Lower leg skin (tissue), 4 donors: Measurements from ENCODE around the gene TRAPPC14. TPM values are rescaled to one million over a fixed set of nuclear protein-coding genes. Genes with fewer than 3 reads are reported as not detected.
"Not testable (repeated sequence)": the region's sequence is repeated elsewhere in the genome, so short reads cannot be mapped to it uniquely, and the experiment has no call there.

Experiments
- DNase-seq, 2 donors: peaks; one replicate each; pipeline ENCODE4 v3.0.0-alpha.2; 2019; ENCODE audit warnings: low spot score in 2 of 2
- H3K4me3 ChIP-seq: fragments of 200-600 bp; sonication (generic); 2 replicates; pipeline ENCODE4 v1.5.1; 2017; ENCODE audit warnings: mild to moderate bottlenecking, low read depth; ENCODE audit not compliant: poor library complexity, severe bottlenecking
- POLR2A ChIP-seq, 2 donors: fragments of 450-650 bp; IDR thresholded peaks; one replicate each; pipeline ENCODE4 v1.6.1; 2016 to 2017; ENCODE audit warnings: antibody characterized with exemption in 2 of 2, mild to moderate bottlenecking in 1 of 2, moderate library complexity in 1 of 2
- WGBS, 2 donors: methylation state at CpG; one replicate each; pipeline ENCODE4 v1.1.5; 2018; 5-methylcytosine and 5-hydroxymethylcytosine counted together
- intact Hi-C: fragments of 100-400 bp; cut with DNase I; formaldehyde crosslinking; loops from one replicate; pipeline ENCODE4 v1.15.0; 2023; ENCODE audit warnings: low total_unique reads
- total RNA-seq, 4 donors: library from RNA; depleted of rRNA; stranded (reverse); fragments of >200 nt; gene quantifications; one replicate each; pipeline ENCODE4 v1.1.0, GENCODE V29; 2016
- TF ChIP-seq, protein P1 (sequence below), 3 donors: fragments of 450-650 bp; IDR thresholded peaks; one replicate each; pipeline ENCODE4 v1.5.1; 2016; ENCODE audit warnings: antibody characterized with exemption in 3 of 3, mild to moderate bottlenecking in 3 of 3, moderate library complexity in 2 of 3

Gene TRAPPC14
- total RNA-seq, 4 donors from 2014 or later = 20.8 to 46.5 (median 25.2) TPM

DNA sequence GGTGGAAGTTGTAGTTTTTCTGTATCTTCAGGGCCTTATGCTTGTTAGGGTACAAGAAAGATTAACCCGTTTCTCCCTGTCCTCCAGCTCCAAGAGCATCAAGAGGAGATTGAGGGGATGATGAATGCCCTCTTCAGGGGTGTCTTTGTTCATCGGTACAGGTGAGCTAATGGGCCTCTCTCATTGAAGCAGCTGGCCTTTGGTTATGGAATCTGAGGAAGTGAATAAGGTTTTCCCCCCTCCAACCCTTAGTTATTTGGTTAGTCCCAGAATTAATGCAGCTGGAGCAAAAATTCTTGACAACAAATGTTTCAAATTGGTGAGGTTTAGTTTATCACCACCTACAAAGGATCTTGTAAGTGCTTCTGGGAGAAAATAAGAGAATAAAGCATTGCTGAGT is 36.7 kb upstream of the TRAPPC14 start:
- intact Hi-C loops = no loop called here
- no peak for DNase-seq
- TF ChIP-seq, protein P1, sequence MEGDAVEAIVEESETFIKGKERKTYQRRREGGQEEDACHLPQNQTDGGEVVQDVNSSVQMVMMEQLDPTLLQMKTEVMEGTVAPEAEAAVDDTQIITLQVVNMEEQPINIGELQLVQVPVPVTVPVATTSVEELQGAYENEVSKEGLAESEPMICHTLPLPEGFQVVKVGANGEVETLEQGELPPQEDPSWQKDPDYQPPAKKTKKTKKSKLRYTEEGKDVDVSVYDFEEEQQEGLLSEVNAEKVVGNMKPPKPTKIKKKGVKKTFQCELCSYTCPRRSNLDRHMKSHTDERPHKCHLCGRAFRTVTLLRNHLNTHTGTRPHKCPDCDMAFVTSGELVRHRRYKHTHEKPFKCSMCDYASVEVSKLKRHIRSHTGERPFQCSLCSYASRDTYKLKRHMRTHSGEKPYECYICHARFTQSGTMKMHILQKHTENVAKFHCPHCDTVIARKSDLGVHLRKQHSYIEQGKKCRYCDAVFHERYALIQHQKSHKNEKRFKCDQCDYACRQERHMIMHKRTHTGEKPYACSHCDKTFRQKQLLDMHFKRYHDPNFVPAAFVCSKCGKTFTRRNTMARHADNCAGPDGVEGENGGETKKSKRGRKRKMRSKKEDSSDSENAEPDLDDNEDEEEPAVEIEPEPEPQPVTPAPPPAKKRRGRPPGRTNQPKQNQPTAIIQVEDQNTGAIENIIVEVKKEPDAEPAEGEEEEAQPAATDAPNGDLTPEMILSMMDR (IDR thresholded peaks at IDR 0.05) = no peak
- TF ChIP-seq POLR2A (IDR thresholded peaks at IDR 0.05) = no peak
- no peak overlapping the region for H3K4me3 ChIP-seq
- WGBS, 2 donors = 81 to 87% methylated on average over 2 of the region's 2 CpGs

DNA sequence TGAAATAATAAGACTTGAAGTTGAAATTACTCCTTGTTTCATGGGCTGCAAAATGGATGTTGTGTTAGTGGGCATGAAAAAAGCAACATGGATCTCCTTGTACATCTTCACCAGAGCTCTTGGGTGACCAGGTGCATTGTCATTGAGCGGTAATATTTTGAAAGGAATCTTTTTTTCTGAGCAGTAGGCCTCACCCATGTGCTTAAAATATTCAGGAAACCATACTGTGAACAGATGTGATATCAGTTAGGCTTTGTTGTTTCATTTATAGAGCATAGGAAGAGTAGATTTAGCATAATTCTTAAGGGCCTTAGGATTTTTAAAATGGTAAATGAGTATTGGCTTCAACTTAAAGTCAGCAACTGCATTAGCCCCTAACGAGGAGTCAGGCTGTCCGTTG is 34.4 kb upstream of the TRAPPC14 start:
- no peak for TF ChIP-seq POLR2A (IDR thresholded peaks at IDR 0.05)
- TF ChIP-seq, protein P1 (IDR thresholded peaks at IDR 0.05) = no peak
- no peak overlapping the region for H3K4me3 ChIP-seq
- DNase-seq = no peak
- intact Hi-C loops = no loop called here
- 65 to 77% methylated on average over 3 of the region's 3 CpGs for WGBS, 2 donors

DNA sequence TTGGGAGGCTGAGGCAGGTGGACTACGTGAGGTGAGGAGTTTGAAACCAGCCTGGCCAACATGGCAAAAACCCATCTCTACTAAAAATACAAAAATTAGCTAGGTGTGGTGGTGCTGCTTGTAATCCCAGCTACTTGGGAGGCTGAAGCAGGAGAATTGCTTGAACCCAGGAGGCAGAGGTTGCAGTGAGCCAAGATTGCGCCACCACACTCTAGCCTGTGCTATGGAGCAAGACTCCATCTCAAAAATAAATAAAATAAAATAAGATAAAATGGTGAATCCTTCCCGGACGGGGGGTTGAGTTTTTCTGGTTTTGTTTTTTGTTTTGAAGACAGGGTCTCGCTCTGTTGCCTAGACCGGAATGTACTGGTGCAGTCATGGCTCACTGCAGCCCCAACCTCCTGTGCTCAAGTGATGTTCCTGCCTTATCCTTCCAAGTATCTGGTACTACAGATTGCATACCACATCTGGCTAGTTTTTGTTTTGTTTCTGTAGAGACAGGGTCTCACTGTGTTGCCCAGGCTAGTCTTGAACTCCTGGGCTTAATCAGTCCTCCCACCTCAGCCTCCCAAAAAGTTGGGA is 33.8 kb upstream of the TRAPPC14 start:
- 98% methylated on average over 6 of the region's 6 CpGs for WGBS, 2 donors
- H3K4me3 ChIP-seq, intact Hi-C loops, DNase-seq: not testable (repeated sequence)

DNA sequence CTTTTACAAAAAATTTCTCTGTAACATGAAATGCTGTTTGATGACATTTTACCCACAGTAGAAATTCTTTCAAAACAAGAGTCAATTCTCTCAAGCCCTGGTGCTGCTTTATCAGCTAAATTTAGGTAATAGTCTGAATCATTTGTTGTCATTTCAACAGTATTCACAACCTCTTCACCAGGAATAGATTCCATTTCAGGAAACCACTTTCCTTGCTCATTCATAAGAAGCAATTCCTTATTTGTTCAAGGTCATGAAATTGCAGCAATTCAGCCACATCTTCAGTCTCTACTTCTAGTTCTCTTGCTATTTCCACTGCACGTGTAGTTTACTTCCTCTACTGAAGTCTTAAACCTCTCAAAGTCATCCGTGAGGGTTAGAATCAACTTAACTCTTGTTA is 33.3 kb upstream of the TRAPPC14 start:
- WGBS, 2 donors = 70% methylated on average over 2 of the region's 2 CpGs
- DNase-seq = no peak
- intact Hi-C loops = no loop called here

DNA sequence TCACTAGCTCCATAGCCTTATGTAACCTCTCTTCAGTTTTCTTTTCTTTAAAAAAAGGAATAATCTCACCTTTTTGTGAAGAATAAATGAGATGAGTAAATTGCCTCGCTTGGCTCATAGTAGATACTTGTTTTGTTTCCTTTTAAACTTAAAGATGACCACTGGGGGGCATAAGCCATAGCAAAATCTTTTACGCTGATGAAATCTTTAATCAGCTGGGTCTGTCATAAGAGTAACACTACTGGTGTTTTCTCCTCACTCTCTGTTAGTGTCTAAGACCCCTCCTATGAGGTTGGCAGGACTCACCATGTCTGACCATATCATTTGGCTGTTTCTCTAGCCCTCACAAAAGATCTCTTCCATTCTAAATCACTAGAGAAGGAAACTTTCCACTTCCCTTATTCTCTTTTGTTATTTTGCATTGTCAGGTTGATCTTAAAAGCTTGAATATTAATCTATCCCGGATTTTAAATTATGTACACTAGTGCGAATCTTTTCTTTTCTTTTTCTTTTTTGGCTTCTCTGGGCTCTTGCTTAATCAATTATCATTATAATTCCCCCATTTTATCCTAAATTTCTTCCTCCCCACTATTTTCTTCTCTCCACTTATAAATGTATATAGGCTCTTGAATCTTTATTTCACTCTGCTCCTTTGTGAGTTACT is 31.7 kb upstream of the TRAPPC14 start:
- DNase-seq = no peak
- WGBS, 2 donors = 64 to 76% methylated on average over 4 of the region's 4 CpGs

More for the DNA sequence above, 33.3 kb upstream of the TRAPPC14 start:
- no peak for TF ChIP-seq POLR2A (IDR thresholded peaks at IDR 0.05)
- TF ChIP-seq, protein P1 (IDR thresholded peaks at IDR 0.05) = no peak
- H3K4me3 ChIP-seq = no peak overlapping the region

DNA sequence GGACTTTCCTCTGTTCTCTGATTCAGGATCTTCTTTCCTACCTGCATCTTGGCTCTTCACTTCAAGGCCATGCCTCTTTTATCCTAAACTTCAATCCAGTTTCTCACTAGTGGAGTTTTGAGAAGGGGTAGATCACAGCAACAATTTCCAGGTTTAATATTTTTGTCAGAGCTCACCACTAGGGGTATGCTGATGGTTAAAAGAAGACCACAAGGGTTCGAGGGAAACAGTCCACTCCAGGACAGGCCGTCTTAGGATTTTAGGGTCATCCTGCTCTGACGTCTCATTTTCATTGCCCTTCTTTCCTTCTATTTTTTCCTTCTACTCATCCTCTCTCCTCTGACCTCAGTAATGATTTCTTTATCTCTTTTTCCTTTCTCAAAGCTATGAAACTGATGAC is 30.5 kb upstream of the TRAPPC14 start:
- no peak overlapping the region for H3K4me3 ChIP-seq
- WGBS, 2 donors = 81% methylated on average over 3 of the region's 3 CpGs
- no peak for TF ChIP-seq POLR2A (IDR thresholded peaks at IDR 0.05)
- TF ChIP-seq, protein P1 (IDR thresholded peaks at IDR 0.05) = no peak
- intact Hi-C loops = no loop called here
- DNase-seq = no peak

More for the DNA sequence above, 31.7 kb upstream of the TRAPPC14 start:
- no peak overlapping the region for H3K4me3 ChIP-seq
- intact Hi-C loops = no loop called here
- TF ChIP-seq, protein P1 (IDR thresholded peaks at IDR 0.05) = no peak
- no peak for TF ChIP-seq POLR2A (IDR thresholded peaks at IDR 0.05)
